Midbrain (tissue), 1 donor: ENCODE measurements around the gene SERF1B.
"Not testable (repeated sequence)": the region's sequence is repeated elsewhere in the genome, so short reads cannot be mapped to it uniquely, and the experiment has no call there.

Source experiments
- DNase-seq: peaks from one replicate; lab custom pipeline; 2025; lab: John Stamatoyannopoulos, UW

SERF1B gene

DNA sequence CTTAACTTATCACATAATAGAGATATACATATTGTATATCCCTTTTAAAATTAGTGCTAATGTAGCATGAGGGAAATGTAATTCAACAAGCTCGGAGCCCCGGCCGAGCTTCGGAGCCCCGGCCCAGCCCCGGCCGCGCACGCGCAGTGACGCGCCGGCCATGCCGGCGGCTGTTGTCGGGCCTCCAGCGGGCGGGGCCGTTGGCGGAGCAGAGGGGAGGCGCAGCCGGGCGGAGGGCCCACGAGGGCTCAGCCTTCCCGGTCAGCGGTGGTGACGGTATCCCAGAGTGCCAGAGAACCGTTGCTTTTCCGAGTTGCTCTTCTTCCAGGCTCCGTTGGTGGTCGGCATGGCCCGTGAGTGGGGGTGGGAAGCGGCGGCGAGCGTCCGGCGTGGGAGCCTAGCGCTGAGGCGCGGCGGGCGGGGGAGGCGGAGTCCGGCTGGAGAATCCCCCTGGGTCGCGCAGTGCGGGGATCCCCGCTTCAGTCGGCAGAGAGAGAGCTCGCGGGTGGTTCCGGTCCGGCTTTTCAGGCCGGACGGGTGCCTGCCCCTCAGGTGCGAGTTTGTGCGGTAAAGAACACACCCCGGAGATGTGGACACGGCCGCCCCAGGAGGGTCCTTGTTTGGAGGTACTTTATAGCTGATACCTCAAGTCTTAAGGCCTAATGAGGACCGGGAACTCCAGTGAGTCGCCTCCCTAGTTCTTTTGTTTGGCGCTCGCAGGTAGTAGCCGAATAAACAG lies at the start of gene SERF1B:
SERF1B (plus strand) TSS at position 146 of the 739 bp plus-strand sequence; CDS start at position 347, 201 bp downstream.
- not testable (repeated sequence) for DNase-seq

DNA sequence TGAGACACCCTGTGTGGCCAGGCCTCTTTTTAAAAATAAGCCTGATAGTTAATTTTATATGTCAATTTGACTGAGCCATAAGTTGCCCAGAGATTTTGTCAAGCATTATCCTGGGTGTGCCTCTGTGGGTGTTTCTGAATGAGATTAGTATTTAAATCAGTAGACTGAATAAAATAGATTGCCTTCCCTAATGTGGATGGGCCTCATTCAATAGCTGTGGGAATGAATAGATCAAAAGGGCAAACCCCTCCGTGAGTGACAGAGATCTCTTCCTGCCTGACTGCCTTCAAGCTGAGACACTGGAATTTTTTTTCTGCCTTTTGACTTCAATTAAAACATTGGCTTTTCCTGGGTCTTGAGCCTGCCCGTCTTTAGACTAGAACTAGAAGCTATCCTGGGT lies 33.3 kb upstream of the SERF1B start:
- not testable (repeated sequence) for DNase-seq

DNA sequence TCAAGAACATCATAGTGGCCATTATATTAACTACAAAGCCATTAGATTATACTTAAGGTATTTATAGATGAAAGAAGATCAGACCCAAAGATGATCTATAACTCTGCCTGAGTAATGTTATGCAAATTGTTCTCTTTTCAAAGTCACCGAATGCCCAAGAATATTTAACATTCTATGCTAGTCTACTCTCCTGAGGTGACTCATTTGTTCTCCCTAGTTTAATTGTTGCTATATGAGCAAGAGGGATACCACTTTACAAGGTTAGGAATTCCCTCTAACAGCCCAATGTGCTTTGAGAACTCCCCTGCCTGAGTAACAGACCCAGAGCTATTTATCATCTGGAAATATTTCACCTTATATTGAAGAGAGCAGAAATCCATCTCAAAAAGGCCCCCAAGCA lies 29.5 kb upstream of the SERF1B start:
- DNase-seq, result not testable (repeated sequence)

DNA sequence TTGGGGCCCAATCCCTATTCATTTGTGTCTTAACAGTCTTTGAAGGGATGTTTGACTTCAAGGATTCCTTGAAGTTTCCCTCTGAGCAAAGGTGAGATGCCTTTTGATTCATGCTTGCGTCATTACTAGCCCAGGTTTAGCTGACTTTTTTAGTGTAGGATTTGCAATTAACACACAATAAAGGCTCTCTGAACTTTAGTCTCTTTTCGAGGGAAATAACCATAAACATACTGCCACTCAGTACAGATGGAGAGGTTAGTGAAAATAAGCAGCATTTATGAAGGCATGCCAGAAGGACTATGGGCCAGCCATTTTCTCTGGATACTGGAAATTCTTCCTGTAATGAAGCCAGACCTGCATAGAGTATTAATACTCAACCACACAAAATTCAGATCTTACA lies 4.4 kb upstream of the SERF1B start:
- not testable (repeated sequence) for DNase-seq

DNA sequence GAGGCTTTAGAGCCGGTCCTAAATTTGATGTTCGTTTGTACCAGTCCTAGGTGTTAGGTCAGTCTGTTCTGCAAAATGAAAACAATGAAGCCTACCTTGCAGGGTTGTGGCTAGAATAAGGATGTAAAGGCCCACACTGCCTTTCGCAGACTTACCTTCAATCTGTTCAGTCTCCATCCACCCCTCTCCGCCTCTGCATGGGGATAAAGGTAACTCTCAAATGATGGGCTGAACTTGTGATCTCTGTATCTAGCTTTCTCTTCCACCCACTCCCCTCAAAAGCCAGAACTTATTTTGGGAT lies 744 bp downstream of the SERF1B start:
- DNase-seq, result not testable (repeated sequence)

GRCh38 chr5:70031204-70031603 lies 6.2 kb downstream of the SERF1B start:
- DNase-seq, result not testable (repeated sequence)

DNA sequence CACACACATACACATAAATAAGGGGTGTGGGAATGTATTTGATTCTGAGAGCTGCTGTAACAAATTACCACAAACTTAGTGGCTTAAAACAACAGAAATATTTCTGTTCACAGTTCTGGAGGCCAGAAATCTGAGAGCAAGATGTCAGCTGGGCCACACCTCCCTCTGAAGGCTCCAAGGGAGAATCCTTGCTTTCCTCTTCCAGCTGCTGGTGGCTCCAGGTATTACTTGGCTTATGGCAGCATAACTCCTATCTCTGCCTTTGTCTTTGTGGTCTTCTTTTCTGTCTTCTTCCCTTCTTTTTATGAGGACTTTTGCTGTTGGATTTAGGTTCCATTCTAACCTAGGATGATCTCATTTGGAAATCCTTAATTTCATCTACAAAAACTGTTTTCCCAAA lies 16.4 kb downstream of the SERF1B start:
- DNase-seq, result not testable (repeated sequence)

DNA sequence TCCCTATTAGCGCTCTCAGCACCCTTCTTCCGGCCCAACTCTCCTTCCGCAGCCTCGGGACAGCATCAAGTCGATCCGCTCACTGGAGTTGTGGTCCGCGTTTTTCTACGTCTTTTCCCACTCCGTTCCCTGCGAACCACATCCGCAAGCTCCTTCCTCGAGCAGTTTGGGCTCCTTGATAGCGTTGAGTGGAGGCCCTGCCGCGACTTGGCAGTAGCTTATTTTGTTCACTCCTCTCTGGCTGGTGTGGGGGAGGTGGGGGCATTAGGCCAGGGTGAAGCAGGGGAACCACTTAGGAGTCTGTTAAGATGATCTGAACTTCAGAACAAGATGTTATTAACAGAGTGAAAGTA lies 24.7 kb downstream of the SERF1B start:
- not testable (repeated sequence) for DNase-seq

GRCh38 chr5:70056289-70056942 lies 31.4 kb downstream of the SERF1B start:
- not testable (repeated sequence) for DNase-seq

DNA sequence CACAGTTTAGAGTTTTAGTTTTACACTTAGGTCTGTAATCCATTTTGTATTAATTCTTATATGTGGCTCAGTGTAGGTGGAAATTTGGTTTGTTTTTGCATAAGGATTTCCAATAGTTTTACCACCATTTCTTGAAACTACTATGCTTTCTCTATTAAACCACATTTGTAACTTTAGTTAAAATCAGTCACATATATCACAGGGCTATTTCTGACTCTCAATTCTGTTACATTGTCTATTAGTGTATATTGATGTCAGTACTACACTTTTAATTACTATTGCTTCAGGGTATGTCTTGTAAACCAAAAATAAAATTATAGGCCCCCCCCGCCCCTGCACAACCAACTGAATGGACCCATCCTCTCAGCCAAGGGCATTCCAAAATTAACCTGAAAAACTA lies 32.1 kb downstream of the SERF1B start:
- DNase-seq, result not testable (repeated sequence)

- not testable (repeated sequence) for DNase-seq
Measured at GRCh38 chr5:70077632-70078031, 52.6 kb downstream of the SERF1B start.

DNA sequence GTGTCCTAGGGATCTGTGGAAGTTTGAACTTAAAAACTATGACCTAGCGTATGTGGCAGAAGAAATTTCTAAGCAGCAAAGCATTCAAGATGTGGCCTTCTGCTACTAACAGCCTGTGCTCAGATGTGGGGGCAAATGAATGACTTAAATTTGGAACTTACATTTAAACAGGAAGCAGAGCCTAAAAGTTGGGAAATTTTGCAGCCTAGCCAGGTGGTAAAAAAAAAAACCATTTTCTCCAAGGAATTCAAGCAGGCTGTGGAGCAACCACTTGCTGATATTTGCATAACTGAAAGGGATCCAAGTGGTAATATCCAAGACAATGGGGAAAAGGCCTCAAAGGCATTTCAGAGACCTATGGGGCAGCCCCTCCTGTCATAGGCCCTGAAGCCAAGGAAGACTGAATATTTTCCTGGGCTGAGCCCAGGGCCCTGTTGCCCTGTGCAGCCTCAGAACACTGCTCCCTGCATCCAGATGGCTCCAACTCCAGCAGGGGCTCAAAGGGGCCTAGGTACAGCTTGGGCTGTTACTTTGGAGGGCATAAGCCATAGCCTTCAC lies 63.9 kb downstream of the SERF1B start:
- not testable (repeated sequence) for DNase-seq

GRCh38 chr5:70091776-70092175 lies 66.7 kb downstream of the SERF1B start:
- not testable (repeated sequence) for DNase-seq
